ENCODE data around the gene NR2C2.

DNA sequence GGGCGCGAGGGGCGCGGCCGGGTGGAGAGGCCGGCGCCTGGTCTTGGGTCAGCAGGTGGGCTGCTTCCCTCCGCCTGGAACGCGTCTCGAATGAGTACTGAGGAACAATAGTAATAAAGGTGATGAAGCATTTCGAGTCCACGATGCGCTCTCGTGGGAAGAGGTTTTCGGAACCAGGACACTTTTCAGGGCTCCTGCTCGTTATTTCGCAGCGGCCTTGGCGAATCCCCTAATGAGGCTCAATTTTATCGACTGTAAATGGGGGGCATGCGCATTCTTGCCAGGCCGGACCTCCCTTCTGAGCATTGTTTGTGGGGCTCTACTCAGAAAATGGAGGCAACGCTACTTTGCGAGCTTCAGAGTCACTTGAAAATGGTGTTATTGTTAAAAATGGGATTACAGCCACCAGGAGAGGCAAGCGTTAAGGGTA, 1.2 kb downstream of the NR2C2 start:
- TF ChIP-seq, protein P1, sequence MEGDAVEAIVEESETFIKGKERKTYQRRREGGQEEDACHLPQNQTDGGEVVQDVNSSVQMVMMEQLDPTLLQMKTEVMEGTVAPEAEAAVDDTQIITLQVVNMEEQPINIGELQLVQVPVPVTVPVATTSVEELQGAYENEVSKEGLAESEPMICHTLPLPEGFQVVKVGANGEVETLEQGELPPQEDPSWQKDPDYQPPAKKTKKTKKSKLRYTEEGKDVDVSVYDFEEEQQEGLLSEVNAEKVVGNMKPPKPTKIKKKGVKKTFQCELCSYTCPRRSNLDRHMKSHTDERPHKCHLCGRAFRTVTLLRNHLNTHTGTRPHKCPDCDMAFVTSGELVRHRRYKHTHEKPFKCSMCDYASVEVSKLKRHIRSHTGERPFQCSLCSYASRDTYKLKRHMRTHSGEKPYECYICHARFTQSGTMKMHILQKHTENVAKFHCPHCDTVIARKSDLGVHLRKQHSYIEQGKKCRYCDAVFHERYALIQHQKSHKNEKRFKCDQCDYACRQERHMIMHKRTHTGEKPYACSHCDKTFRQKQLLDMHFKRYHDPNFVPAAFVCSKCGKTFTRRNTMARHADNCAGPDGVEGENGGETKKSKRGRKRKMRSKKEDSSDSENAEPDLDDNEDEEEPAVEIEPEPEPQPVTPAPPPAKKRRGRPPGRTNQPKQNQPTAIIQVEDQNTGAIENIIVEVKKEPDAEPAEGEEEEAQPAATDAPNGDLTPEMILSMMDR (conservative IDR thresholded peaks at IDR 0.05; ENCODE audit: low read length), result no peak
- no peak for TF ChIP-seq EZH2phosphoT487 (IDR thresholded peaks at IDR 0.05; ENCODE audit: borderline replicate concordance, low read depth, low read length)

All from OCI-LY7 (cell line).